IPS-18c (cell line): ENCODE results near the gene HRH2.

Experiments
- H3K4me3 ChIP-seq: 2 replicates; pipeline ENCODE4 v1.7.0; 2013; ENCODE audit warnings: low read depth, mild to moderate bottlenecking, low read length, moderate library complexity; ENCODE audit not compliant: insufficient read depth
- H3K9me3 ChIP-seq: one replicate; pipeline ENCODE4 v1.6.1; 2013; ENCODE audit warnings: mild to moderate bottlenecking, low read length, moderate library complexity; ENCODE audit not compliant: control insufficient read depth, insufficient read depth

The HRH2 gene

DNA sequence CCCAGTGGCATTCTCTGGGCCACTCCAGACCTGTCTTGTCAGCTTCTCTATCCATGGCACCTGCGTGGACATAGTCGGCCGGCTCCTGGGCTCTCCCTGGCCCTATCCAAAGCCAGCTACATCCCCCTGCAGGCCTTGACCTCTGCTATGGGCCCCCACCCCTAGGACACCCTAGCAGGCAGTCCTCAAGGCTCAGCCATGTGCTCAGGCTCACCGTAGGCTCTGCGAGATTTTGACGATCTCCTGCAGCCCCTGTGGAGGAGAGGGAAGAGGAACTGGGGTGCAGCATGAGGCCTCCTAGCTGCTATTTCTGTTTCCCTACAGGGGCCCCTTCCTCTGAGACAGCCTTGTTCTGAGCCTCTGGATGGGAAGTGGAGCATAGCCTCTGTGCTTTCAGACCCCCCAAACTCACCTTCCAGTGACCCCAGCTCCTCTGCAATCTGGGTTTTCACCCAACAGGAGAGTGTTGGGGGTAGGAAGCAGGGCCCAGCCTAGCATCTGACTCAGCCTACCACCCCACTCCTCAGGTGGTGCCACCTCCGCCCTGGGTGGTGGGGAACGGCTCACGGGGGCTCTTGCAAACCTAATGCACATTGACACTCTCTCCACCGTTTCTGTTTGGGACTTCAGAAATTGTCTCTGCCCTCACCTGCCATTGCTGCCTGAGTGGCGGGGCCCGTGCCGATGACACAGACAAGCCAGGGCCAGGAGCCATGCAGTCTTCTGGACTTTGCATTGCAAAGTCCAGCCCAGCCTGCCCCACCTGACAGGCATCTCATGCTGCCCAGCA, 36.7 kb downstream of the HRH2 start:
- Histone ChIP-seq H3K4me3 (no peak overlapping the region), H3K9me3 (no peaks in the 10 kb centered on the region)

DNA sequence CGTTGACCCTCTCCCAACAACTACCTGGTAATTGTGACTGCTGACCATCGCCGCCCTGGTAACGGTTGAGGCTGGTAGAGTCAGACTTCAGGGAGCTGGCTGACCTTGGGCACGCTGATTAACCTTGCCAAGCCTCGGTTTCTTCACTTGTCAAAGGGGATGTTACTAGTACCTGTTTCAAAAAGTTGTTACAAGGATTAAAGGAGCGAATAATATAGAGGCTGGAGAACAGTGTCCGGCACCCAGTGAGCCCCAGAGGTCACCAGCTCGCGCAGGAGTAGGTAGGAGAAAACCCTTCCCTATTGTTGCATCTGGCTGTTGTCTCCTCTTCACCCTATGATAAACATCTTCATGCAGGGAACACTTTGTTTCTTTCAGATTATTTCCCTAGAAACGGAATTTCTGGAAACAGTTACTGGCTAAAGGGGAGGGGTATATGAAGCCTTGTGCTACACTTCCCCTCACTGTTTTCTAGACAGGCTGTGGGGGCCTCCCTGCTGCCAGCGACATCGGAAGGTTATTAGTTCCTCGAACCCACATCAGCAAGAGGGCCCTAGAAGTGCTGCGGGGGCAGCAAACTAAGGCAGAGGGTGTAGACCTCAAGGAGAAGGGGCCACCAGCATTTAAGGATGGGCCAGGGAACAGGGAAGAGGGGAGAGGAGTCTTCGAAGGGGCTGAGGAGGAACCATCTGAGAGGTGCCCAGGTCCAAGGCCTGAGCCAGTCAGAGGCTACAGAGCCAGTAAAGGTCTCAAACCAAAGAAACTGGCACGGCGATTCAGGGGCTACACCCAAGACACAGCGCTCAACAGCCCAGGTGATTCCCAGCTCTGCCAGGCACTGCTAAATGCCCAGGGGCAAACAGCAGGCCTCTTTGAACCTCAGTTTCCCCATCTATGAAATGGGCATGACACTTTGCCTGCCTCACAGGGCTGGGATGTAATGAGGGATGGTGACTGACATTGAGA, 37.6 kb downstream of the HRH2 start:
- Histone ChIP-seq H3K4me3 (no peak overlapping the region), H3K9me3 (no peaks in the 10 kb centered on the region)

DNA sequence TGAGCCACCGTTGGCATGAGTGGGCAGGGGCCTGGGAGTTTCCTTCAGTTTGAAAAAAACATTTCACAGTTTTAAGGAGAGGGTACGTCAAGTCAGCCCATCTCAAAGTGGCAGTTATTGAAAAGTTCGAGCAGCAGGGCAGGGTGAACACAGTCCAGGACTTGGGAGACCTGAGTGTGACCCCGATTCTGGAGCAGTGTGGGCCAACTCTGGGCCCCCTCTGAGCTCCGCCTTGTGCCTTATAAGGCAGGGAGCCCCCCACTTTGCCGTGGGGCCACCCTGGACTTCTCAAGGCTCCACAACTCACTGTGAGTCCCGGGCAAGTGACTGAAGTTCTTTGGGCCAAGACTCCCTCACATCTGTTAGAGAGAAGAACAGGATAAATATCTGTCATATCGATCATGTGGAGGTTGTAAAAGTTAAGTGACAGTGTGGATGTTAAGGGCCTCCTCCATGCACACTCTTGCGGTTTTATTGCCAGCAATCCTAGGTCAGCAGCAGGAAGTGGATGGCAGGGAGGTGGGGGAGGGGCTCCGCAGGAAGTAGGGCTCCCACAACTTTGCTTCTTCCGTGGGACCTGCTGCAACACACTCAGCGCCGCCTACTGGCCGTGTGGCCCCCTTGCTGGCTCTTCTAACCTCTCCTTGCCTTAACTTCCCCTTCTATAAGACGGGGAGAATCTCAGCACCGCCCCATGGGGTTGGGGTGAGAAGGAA, 38.4 kb downstream of the HRH2 start:
- no peaks in the 10 kb centered on the region for H3K9me3 ChIP-seq
- H3K4me3 ChIP-seq, result no peak overlapping the region

DNA sequence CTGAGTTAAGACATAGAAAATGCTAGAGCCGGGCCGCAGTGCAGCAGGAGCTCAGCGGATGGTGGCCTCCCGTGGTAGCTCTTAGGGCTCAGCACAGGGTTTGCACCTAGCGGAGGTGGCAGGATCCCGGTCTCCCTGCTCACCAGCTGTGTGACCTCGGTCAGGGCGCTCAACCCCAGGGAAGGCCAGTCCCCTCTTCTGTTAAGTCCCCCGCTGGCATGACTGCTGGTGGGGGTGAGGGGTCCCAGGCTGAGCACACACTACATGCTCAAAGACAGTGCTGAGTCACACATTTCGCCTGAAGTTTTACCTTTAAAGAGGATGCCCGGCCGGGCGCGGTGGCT, 39.0 kb downstream of the HRH2 start:
- no peak overlapping the region for H3K4me3 ChIP-seq

DNA sequence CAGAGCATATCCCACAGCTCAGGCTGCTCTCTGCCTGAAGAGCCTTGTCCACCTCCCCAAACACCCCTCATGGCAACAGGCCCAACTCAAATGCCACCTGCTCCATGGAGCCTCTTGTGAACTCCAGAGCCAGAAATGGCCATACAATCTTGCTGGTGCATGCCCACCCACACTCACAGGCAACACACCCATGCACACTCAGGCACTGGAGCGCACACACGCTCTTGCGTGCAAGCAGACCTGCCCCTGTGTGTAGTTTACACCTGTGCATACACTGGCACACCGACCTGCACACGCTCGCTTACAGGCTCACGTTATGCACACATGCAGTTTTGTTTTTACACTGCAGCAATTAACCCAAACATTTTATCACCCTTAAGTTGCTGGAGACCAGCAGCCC, 40.0 kb downstream of the HRH2 start:
- H3K4me3 ChIP-seq, result no peak overlapping the region
- H3K9me3 ChIP-seq, result no peaks in the 10 kb centered on the region

More for the DNA sequence above, 39.0 kb downstream of the HRH2 start:
- H3K9me3 ChIP-seq, result no peaks in the 10 kb centered on the region

DNA sequence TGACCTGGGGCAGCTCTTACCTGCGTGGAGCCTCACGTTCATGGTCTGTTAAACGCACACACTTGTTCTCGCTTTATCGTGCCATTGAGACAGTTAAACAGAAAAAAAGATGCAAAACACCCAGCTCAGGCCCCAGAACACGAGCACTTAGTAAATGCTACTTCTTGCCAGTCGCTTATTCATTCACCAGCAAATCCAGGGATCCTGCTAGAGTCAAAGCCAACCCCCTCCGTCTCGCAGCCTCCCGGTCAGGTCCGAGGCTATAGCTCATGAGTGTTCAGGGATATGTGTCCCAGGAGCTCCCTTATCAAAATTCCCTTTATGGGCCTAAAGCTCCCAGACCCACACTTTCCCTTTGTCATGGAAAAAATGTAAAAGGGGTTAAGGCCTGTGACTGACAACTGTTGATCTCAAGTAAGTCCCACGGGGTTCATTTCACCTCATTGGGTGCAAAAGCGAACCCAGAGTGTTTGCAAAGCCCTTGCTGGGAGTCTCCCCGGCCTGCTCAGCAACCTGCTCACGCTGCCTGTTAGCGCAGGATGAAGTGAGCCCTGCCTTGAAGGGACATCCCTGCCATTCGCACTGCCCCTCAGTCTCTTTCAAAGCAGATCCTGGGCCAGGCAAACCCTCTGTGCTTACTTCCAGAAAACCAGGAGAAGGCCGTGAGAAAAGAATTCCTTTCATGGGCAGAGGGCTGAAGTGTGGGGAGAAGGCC, 40.7 kb downstream of the HRH2 start:
- Histone ChIP-seq H3K9me3 (no peaks in the 10 kb centered on the region), H3K4me3 (no peak overlapping the region)

DNA sequence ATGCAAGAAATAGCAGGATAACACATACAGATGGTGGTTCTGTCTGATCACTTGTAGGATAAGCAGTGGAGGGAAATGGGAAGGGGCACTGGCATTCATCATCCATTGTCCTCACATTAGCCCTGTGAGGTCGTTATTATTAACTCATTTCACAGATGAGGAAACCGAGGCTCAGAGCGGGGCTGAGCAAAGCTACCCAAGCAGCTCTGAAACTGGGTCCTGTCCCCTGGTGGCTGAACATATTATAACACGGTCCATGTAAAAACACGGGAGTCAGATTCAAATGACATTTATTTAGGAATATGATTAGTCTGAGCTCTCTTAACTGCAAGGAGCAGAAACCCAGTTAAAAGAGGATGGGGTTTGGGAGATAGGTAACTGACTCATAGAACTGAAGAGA, 43.1 kb downstream of the HRH2 start:
- Histone ChIP-seq H3K4me3 (no peak overlapping the region), H3K9me3 (no peaks in the 10 kb centered on the region)

DNA sequence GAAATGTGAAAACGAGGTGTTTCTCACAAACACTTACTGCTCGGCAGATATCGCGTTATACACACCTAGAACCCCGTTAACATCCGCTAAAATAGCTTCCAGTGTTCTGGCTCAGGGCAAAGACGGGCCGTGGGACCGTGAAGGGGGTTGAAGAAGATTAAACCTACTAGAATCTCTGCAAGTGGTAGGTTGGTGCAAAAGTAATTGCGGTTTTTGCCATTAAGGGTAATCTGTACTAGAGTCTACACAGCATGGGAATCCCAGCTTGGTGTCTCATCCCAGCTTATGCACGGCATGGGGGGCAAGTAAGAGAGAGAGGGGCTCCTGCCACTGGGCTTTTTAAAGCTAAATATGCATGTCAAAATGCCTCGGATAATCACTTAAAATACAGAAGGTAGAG, 43.9 kb downstream of the HRH2 start:
- H3K9me3 ChIP-seq, result no peaks in the 10 kb centered on the region

DNA sequence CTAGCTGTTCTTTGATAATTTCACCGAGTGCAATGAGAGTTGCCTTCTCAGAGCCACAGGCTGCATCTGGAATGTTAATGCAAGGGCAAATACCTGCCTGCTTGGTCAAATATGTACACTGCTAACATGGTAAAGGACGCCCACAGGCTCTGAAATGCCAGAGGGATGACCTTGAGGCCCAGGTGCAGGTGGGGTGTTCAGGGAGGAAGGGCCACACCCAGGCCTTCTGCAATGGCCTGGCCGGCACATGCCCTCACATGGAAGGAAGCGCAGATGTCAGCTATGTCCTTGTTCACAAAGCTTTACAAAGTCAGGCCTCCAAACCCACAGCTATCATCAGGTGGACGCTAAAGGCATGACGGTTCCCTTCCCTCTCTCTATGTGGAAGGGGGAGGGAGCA, 48.6 kb downstream of the HRH2 start:
- H3K4me3 ChIP-seq, result no peak overlapping the region

More for the DNA sequence above, 43.9 kb downstream of the HRH2 start:
- no peak overlapping the region for H3K4me3 ChIP-seq

DNA sequence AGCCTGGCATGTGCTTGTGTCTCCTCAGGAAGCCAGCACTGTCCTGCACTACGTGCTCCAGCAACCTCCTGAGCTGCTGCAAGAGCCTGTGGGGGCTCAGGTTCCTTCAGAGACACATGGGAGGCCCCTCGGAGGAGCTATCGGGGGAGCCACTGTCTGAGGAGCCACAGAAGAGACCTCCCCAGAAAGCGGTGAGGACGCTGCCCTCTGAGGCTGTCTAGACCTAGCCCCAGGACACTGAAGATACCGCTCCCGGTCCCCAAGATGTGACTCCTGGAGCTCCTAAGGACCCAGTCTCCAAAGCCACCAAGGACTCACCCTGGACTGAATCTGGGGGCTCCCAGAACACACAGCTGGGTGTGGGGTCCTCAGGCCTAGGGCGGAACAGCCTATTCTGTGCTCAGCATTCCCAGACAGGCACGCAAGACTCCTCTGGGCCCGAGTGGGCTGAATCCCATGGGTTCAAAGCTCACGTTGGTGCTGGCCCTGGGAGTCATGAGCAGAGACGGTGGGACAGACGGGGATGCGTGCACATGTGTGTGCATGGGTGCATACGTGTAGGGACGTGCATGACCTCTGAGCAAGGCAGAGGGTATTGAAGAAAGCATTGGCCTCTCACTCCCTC, 50.0 kb downstream of the HRH2 start:
- H3K9me3 ChIP-seq, result no peaks in the 10 kb centered on the region
- no peak overlapping the region for H3K4me3 ChIP-seq

More for the DNA sequence above, 48.6 kb downstream of the HRH2 start:
- H3K9me3 ChIP-seq, result no peaks in the 10 kb centered on the region

DNA sequence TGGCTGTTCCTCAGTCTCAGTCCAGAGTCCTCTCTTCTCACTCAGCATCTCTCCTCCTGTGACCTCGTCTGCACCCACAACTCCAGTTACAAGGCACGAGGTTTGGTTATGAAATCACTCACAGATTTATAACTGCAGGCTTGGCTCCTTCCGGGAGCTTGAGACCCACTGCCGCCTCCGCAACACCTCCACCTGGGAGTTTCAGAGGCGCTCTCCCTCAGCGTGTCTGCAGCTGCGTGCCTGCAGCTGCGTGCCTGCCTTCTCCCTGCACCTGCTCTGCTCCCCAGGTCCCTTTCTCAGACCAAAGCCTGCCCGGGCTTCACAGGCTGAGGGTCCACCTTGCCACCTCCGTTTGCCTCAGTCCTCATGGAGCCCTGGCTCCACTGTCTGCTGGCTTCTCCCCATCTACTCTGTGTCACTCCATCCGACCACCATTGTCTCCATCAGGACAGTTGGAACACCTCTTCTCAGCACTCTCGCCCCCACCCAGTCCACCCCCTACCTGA, 51.5 kb downstream of the HRH2 start:
- H3K9me3 ChIP-seq, result peaks cover 1% of the 10 kb centered on the region

DNA sequence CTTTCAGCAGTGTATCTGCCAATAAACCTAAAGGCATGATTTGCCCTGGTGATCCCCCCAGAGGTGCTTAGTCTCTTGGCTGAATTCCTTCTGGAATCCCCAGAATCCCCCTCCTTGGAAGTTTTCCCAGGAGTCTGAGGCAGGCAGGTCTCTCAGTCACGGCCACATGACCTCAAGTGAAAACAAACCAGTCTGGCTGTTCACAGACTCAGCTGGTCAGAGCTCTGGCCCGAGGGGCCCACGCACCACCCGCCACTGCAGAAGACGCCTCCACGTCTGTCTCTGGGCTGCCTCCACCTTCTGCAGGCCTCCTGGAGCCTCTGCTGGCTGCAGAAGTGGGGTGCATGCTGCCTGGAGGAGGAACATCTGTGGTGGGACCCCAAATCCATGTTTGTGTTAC, 52.5 kb downstream of the HRH2 start:
- peaks cover 4% of the 10 kb centered on the region for H3K9me3 ChIP-seq

More for the DNA sequence above, 51.5 kb downstream of the HRH2 start:
- no peak overlapping the region for H3K4me3 ChIP-seq

DNA sequence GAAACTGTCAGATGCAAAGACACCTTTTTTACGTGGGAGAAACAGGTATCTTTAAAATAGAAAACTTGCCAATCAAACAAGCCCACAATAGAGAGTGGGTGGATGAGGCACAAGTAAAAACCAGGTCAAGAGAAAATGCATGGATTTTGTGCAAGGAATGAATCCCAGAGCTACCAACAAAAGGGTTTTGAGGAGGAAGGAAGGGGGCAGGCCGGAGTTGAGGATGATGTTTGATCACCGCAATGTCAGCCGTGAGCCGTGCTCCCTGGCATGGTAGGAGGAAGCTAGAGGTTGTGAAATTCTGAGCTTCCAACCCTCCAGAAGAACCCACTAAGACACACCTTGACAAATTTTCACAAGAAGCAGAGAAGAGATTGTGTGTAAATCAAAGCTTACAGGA, 53.2 kb downstream of the HRH2 start:
- Histone ChIP-seq H3K4me3 (no peak overlapping the region), H3K9me3 (peaks cover 4% of the 10 kb centered on the region)

More for the DNA sequence above, 52.5 kb downstream of the HRH2 start:
- H3K4me3 ChIP-seq, result no peak overlapping the region

DNA sequence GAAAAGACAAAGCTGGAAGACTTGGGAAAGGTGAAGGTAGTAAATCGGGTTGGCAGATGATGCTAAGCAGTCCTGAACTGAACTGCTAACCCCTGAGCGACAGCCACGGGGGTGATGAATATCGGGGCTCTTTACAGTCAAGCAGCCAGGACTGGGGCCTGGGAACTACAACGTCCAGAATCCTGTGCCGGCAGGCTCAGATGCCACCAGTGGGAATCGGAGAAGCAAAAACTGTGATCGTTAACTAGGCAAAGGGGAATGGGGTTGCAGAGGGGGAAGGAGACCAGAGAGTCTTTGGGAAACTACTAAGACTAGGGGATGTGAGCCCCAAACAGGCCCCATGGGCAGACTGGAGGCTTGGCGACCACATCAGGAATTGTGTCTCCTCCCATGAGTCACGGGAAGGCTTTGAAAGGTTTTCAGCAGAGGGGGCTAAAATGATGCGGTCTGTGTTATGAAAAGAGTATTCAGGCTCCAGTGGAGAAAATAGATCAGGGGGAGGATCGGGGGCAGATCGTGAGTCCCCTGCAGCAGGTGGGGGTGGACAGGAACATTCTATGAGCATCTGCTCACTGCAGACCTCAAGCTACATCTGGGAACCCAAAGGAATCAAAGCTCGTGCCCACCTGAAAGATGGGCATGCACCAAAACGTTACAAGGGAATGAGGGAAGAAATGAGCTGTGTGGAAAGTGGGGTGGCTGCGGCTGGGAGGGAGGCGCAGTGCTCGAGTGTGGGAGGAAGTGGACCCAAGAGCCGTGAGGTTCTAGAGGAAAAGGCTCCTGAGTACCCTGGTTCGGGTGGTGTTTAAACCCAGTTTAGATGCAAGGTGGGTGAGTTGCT, 53.8 kb downstream of the HRH2 start:
- Histone ChIP-seq H3K9me3 (peaks cover 4% of the 10 kb centered on the region), H3K4me3 (no peak overlapping the region)

DNA sequence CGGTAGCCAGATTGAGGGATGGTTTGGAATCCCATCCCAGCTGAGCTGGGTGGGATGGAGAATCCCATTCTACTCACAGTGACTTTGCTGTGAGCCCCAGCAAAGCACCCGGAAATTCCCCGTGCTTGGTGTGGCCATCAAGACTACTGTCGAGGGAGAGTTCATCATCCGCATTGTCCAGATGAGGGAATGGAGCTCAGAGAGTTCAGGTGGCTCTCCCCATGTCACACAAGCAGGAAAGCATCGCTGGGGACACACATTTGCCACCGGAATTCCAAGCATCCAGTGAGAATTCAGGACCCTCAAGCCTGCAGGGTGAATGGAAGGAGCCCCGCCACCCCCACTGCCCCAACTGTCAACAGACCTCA, 54.4 kb downstream of the HRH2 start:
- Histone ChIP-seq H3K4me3 (no peak overlapping the region), H3K9me3 (peaks cover 4% of the 10 kb centered on the region)

DNA sequence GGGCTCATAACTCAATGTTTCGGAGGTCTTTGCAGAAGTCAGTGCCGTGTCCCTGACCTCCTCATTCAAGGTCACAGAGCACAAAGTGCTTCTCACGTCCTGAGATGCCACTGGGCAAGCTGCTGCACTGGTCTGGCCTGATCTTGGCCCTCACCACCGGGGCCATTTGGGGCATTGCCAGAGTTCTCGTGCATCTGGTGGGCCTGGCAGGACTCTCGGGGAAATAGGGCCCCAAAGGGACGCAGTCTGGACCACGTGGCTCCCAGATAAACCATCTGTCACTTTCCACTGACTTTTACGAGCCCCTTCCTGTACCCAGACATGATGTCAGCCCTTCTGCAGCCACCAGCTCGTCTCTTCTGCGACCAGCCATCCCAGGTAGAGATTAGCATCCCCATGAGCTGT, 54.8 kb downstream of the HRH2 start:
- Histone ChIP-seq H3K4me3 (no peak overlapping the region), H3K9me3 (peaks cover 4% of the 10 kb centered on the region)
